BJ (cell line): ENCODE data around the gene STRIP2. TPM values are rescaled to one million over a fixed set of nuclear protein-coding genes. Genes with fewer than 3 reads are reported as not detected.
A peak's percentile ranks its signal among the peaks of the same experiment; 100 is the strongest.

ENCODE experiments used
- CTCF ChIA-PET: fragments of 350-600 bp; formaldehyde crosslinking; extraction: SDS; loops from one replicate; lab custom pipeline; 2021; ENCODE audit warnings: antibody characterized with exemption, inconsistent platforms; lab: Yijun Ruan, JAX
- POLR2A ChIA-PET: fragments of 300-600 bp; sonication (Branson Sonifier 250); formaldehyde crosslinking; extraction: SDS; loops from one replicate; lab custom pipeline; 2021; ENCODE audit warnings: antibody characterized with exemption; lab: Charles Lee
- DNase-seq: peaks from one replicate; pipeline ENCODE4 v3.0.0-alpha.2; 2011; ENCODE audit warnings: low read depth
- H3K27me3 ChIP-seq: 2 replicates; pipeline ENCODE4 v1.6.0; 2011; ENCODE audit warnings: low read length; ENCODE audit not compliant: control insufficient read depth, insufficient read depth
- H3K36me3 ChIP-seq: 2 replicates; pipeline ENCODE4 v1.5.1; 2011; ENCODE audit warnings: low read length; ENCODE audit not compliant: control insufficient read depth, insufficient read depth
- H3K4me3 ChIP-seq: 2 replicates; pipeline ENCODE4 v1.5.1; 2011; ENCODE audit warnings: low read depth, mild to moderate bottlenecking, control low read depth, low read length
- CTCF ChIP-seq: IDR thresholded peaks from 2 replicates; pipeline ENCODE4 v1.5.1; 2011; ENCODE audit warnings: low read depth, mild to moderate bottlenecking, control low read depth, inconsistent platforms, low read length, moderate library complexity; ENCODE audit not compliant: insufficient read depth
- polyA minus RNA-seq: library from RNA; depleted of rRNA, polyadenylated mRNA; stranded (reverse); fragments of >200 nt; gene quantifications from 2 replicates; pipeline ENCODE4 v1.2.3, GENCODE V29; 2011; rRNA and poly(A)+ RNA removed
- polyA plus RNA-seq: library from polyadenylated mRNA; depleted of rRNA; stranded (reverse); fragments of >200 nt; gene quantifications from 2 replicates; pipeline ENCODE4 v1.2.3, GENCODE V29; 2011; rRNA removed

Gene STRIP2
- polyA plus RNA-seq: 1.5 and 2.0 TPM in 2 replicates
- 1.3 and 1.6 TPM in 2 replicates for polyA minus RNA-seq

- POLR2A ChIA-PET: interaction anchor here (0.6 to 0.7 kb wide), 3 partner anchors 183 to 1024 kb away, joined by 3 to 5 read pairs (median 3); no protein-coding TSS in a partner anchor
- H3K27me3 ChIP-seq: 0 out of 2 replicates have a peak, but pooled peaks cover 1% of the 10 kb centered on the region
- CTCF ChIA-PET: interaction anchor here (0.6 to 1.9 kb wide), 6 partner anchors 8 to 66 kb away, joined by 3 to 12 read pairs (median 5); no protein-coding TSS in a partner anchor
Observed at GRCh38 chr7:129433847-129434674, at the start of gene STRIP2. Gene STRIP2 (plus strand): TSS chr7:129434432. CDS start chr7:129434473, 41 bp downstream.

GRCh38 chr7:129385116-129385515 is 49.1 kb upstream of the STRIP2 start:
- H3K27me3 ChIP-seq: no peaks in the 10 kb centered on the region
- no peak for TF ChIP-seq CTCF
- ChIA-PET POLR2A (no interaction called here), CTCF (interaction anchor here (1.2 kb wide), 1 partner anchor 18 kb away, joined by 4 read pairs; no protein-coding TSS in a partner anchor)
- no peaks in the 10 kb centered on the region for H3K36me3 ChIP-seq
- no peak for DNase-seq
- H3K4me3 ChIP-seq: no peak overlapping the region

More at GRCh38 chr7:129433847-129434674, at the start of gene STRIP2:
- DNase-seq: peak; percentile 19
- peak; percentile 34 for TF ChIP-seq CTCF
- no peaks in the 10 kb centered on the region for H3K36me3 ChIP-seq
- peak within 1 kb of the TSS; percentile 75 for H3K4me3 ChIP-seq

GRCh38 chr7:129385598-129385997 is 48.6 kb upstream of the STRIP2 start:
- ChIA-PET CTCF (no interaction called here), POLR2A (no interaction called here)
- Histone ChIP-seq H3K36me3 (no peaks in the 10 kb centered on the region), H3K27me3 (no peaks in the 10 kb centered on the region), H3K4me3 (no peak overlapping the region)
- no peak for TF ChIP-seq CTCF
- no peak for DNase-seq

- DNase-seq: no peak
- CTCF ChIA-PET: interaction anchor here (1.9 to 6.2 kb wide), 2 partner anchors 9 kb away, joined by 4 to 31 read pairs; no protein-coding TSS in a partner anchor
- no peak overlapping the region for H3K4me3 ChIP-seq
- POLR2A ChIA-PET: no interaction called here
- TF ChIP-seq CTCF: no peak
- no peaks in the 10 kb centered on the region for H3K27me3 ChIP-seq
- no peaks in the 10 kb centered on the region for H3K36me3 ChIP-seq
Observed at GRCh38 chr7:129386506-129386905, 47.7 kb upstream of the STRIP2 start.

GRCh38 chr7:129387537-129387936 is 46.7 kb upstream of the STRIP2 start:
- Histone ChIP-seq H3K36me3 (no peaks in the 10 kb centered on the region), H3K4me3 (no peak overlapping the region), H3K27me3 (no peaks in the 10 kb centered on the region)
- POLR2A ChIA-PET: no interaction called here
- CTCF ChIA-PET: interaction anchor here (1.9 to 6.2 kb wide), 3 partner anchors 8 to 20 kb away, joined by 4 to 31 read pairs (median 19); no protein-coding TSS in a partner anchor
- TF ChIP-seq CTCF: no peak
- DNase-seq: no peak
